Measurements from ENCODE around the gene TRIM69. TPM values are rescaled to one million over a fixed set of nuclear protein-coding genes. Genes with fewer than 3 reads are reported as not detected.
"Not testable (repeated sequence)": the region's sequence is repeated elsewhere in the genome, so short reads cannot be mapped to it uniquely, and the experiment has no call there.

The TRIM69 gene
- total RNA-seq, 1 experiment from 2014 or later, result 61.0 TPM

DNA sequence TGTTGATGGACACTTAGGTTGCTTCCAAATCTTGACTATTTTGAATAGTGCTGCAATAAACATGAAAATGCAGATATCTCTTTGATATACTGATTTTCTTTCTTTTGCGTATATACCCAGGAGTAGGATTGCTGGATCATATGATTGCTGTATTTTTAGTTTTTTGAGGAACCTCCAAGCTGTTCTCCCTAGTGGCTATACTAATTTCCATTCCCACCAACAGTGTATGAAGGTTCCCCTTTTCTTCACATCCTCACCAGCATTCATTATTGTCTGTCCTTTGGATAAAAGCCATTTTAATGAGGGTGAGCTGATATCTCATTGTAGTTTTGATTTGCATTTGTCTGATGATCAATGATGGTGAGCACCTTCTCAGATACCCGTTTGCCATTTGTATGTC is 37.7 kb upstream of the TRIM69 start:
- DNase-seq (ENCODE audit: low spot score), result no peak
- ChIA-PET CTCF (no interaction called here), POLR2A (ENCODE audit: low non-redundant PET) (no interaction called here)
- Histone ChIP-seq H3K4me1 (ENCODE audit: insufficient read depth, low read length, poor library complexity, severe bottlenecking) (no peaks in the 10 kb centered on the region), H3K27ac (ENCODE audit: low read depth, low read length, poor library complexity, severe bottlenecking) (no peak overlapping the region), H3K9me3 (ENCODE audit: low read depth, low read length, poor library complexity, severe bottlenecking) (peaks cover 9% of the 10 kb centered on the region), H3K4me3 (ENCODE audit: low read depth, low read length, poor library complexity, severe bottlenecking) (no peak overlapping the region), H3K36me3 (ENCODE audit: insufficient read depth, low read length, poor library complexity, severe bottlenecking) (no peaks in the 10 kb centered on the region), H3K27me3 (replicated peaks; ENCODE audit: insufficient read depth, low read depth, low read length, poor library complexity) (no peaks in the 10 kb centered on the region)
- intact Hi-C loops (cut with micrococcal nuclease; ENCODE audit: unreplicated experiment), result no loop called here
- no peak for TF ChIP-seq EZH2 (IDR thresholded peaks at IDR 0.05; ENCODE audit: borderline replicate concordance, low read depth, low read length, poor library complexity, severe bottlenecking)
- TF ChIP-seq, protein P1, sequence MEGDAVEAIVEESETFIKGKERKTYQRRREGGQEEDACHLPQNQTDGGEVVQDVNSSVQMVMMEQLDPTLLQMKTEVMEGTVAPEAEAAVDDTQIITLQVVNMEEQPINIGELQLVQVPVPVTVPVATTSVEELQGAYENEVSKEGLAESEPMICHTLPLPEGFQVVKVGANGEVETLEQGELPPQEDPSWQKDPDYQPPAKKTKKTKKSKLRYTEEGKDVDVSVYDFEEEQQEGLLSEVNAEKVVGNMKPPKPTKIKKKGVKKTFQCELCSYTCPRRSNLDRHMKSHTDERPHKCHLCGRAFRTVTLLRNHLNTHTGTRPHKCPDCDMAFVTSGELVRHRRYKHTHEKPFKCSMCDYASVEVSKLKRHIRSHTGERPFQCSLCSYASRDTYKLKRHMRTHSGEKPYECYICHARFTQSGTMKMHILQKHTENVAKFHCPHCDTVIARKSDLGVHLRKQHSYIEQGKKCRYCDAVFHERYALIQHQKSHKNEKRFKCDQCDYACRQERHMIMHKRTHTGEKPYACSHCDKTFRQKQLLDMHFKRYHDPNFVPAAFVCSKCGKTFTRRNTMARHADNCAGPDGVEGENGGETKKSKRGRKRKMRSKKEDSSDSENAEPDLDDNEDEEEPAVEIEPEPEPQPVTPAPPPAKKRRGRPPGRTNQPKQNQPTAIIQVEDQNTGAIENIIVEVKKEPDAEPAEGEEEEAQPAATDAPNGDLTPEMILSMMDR (conservative IDR thresholded peaks at IDR 0.05; ENCODE audit: low read depth, low read length), result no peak
- BruUV-seq (replicated peaks), result no TSS peak

DNA sequence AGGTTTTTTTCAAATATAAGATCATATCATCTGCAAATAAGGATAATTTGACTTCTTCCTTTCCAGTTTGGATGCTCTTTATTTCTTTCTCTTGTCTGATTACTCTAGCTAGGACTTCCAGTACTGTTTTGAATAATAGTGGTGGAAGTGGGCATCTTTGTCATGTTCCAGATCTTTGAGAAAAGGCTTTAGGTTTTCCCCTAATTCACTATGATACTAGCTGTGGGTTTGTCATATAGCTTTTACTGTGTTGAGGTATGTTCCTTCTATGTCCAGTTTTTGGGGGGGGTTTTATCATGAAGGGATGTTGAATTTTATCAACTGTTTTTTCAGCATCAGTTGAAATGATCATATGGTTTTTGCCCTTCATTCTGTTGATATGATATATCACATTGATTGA is 35.7 kb upstream of the TRIM69 start:
- H3K4me1 ChIP-seq (ENCODE audit: insufficient read depth, low read length, poor library complexity, severe bottlenecking); H3K27me3 ChIP-seq (replicated peaks; ENCODE audit: insufficient read depth, low read depth, low read length, poor library complexity); BruUV-seq (replicated peaks); intact Hi-C loops (cut with micrococcal nuclease; ENCODE audit: unreplicated experiment); H3K36me3 ChIP-seq (ENCODE audit: insufficient read depth, low read length, poor library complexity, severe bottlenecking); H3K27ac ChIP-seq (ENCODE audit: low read depth, low read length, poor library complexity, severe bottlenecking); POLR2A ChIA-PET (ENCODE audit: low non-redundant PET); DNase-seq (ENCODE audit: low spot score); H3K9me3 ChIP-seq (ENCODE audit: low read depth, low read length, poor library complexity, severe bottlenecking); CTCF ChIA-PET; H3K4me3 ChIP-seq (ENCODE audit: low read depth, low read length, poor library complexity, severe bottlenecking): not testable (repeated sequence)

DNA sequence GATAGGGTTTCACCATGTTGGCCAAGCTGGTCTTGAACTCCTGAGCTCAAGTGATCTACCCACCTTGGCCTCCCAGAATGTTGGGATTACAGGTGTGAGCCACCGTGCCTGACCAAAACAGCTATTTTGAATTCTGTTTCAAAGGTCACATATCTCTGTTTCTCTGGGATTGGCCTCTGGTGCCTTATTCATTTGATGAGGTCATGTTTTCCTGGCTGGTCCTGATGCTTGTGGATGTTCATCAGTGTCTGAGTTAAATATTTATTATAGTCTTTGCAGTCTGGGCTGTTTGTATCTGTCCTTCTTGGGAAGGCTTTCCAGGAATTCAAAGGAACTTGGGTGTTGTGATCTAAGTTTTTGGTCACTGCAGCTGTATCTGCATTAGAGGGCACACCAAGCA is 30.3 kb upstream of the TRIM69 start:
- ChIA-PET POLR2A (ENCODE audit: low non-redundant PET) (interaction anchor here (0.6 kb wide), 1 partner anchor 22 kb away, joined by 4 read pairs; no protein-coding TSS in a partner anchor), CTCF (no interaction called here)
- Histone ChIP-seq H3K9me3 (ENCODE audit: low read depth, low read length, poor library complexity, severe bottlenecking) (peaks cover 9% of the 10 kb centered on the region), H3K36me3 (ENCODE audit: insufficient read depth, low read length, poor library complexity, severe bottlenecking) (no peaks in the 10 kb centered on the region), H3K4me1 (ENCODE audit: insufficient read depth, low read length, poor library complexity, severe bottlenecking) (no peaks in the 10 kb centered on the region), H3K27me3 (replicated peaks; ENCODE audit: insufficient read depth, low read depth, low read length, poor library complexity) (no peaks in the 10 kb centered on the region), H3K4me3 (ENCODE audit: low read depth, low read length, poor library complexity, severe bottlenecking) (no peak overlapping the region), H3K27ac (ENCODE audit: low read depth, low read length, poor library complexity, severe bottlenecking) (no peak overlapping the region)
- no peak for DNase-seq (ENCODE audit: low spot score)
- intact Hi-C loops (cut with micrococcal nuclease; ENCODE audit: unreplicated experiment), result no loop called here
- no peak for TF ChIP-seq EZH2 (IDR thresholded peaks at IDR 0.05; ENCODE audit: borderline replicate concordance, low read depth, low read length, poor library complexity, severe bottlenecking)
- TF ChIP-seq, protein P1 (conservative IDR thresholded peaks at IDR 0.05; ENCODE audit: low read depth, low read length), result no peak
- BruUV-seq (replicated peaks), result no TSS peak

DNA sequence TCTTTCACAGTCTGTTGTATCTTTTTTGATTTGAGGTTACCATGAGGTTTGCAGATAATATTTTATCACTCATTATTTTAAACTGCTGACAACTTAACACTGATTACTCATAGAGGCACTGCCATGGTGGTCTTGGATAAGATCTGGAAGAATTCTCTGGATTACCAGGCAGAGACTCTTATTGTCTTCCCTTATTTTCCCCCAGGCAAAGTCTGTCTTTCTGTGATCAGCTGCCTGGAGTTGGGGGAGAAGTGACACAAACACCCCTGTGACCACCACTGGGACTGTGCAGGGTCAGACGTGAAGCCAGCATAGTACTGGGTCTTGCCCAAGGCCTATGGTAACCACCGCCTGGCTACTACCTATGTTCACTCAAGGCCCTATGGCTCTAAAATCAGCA is 29.9 kb upstream of the TRIM69 start:
- no TSS peak for BruUV-seq (replicated peaks)
- peaks cover 9% of the 10 kb centered on the region for H3K9me3 ChIP-seq (ENCODE audit: low read depth, low read length, poor library complexity, severe bottlenecking)
- no peaks in the 10 kb centered on the region for H3K4me1 ChIP-seq (ENCODE audit: insufficient read depth, low read length, poor library complexity, severe bottlenecking)
- H3K27me3 ChIP-seq (replicated peaks; ENCODE audit: insufficient read depth, low read depth, low read length, poor library complexity), result no peaks in the 10 kb centered on the region
- DNase-seq (ENCODE audit: low spot score), result no peak
- intact Hi-C loops (cut with micrococcal nuclease; ENCODE audit: unreplicated experiment), result no loop called here
- TF ChIP-seq EZH2 (IDR thresholded peaks at IDR 0.05; ENCODE audit: borderline replicate concordance, low read depth, low read length, poor library complexity, severe bottlenecking), result no peak
- TF ChIP-seq, protein P1 (conservative IDR thresholded peaks at IDR 0.05; ENCODE audit: low read depth, low read length), result no peak
- H3K27ac ChIP-seq (ENCODE audit: low read depth, low read length, poor library complexity, severe bottlenecking), result no peak overlapping the region
- H3K36me3 ChIP-seq (ENCODE audit: insufficient read depth, low read length, poor library complexity, severe bottlenecking), result no peaks in the 10 kb centered on the region
- ChIA-PET POLR2A (ENCODE audit: low non-redundant PET) (interaction anchor here (0.6 kb wide), 1 partner anchor 22 kb away, joined by 4 read pairs; no protein-coding TSS in a partner anchor), CTCF (no interaction called here)
- no peak overlapping the region for H3K4me3 ChIP-seq (ENCODE audit: low read depth, low read length, poor library complexity, severe bottlenecking)
